HL-60 (cell line): ENCODE data around the gene DTHD1.

Experiments used
- GABPA ChIP-seq: IDR thresholded peaks from 2 replicates; pipeline ENCODE4 v1.6.1; 2012; ENCODE audit warnings: low read depth
- POLR2AphosphoS5 ChIP-seq: IDR thresholded peaks from 2 replicates; pipeline ENCODE4 v1.6.1; 2012; ENCODE audit warnings: low read depth
- TF ChIP-seq, protein P1 (sequence below): IDR thresholded peaks from one replicate; pipeline ENCODE4 v1.5.1; 2011; ENCODE audit warnings: low read length, control low read depth, inconsistent platforms; ENCODE audit not compliant: insufficient read depth
- TF ChIP-seq, protein P2 (sequence below): IDR thresholded peaks from 2 replicates; pipeline ENCODE4 v1.6.1; 2012; ENCODE audit warnings: low read depth; ENCODE audit not compliant: insufficient replicate concordance

DNA sequence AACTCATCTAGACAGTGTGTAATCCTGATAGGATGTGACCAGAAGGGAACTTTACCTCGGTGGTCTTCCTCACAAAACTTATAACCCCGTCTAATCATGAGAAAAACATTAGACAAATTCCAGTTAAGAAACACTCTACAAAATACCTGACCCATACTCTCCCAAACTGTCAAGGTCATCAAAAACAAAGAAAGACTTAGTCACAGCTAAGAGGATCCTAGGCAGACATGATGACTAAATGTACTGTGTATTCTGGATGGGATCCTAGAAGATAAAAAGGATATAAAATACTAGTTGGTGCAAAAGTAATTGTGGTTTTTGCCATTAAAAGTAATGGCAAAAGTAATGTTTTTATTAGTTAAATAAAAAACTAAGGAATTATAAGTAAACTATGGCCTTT is 81.6 kb downstream of the DTHD1 start:
- TF ChIP-seq, protein P1, sequence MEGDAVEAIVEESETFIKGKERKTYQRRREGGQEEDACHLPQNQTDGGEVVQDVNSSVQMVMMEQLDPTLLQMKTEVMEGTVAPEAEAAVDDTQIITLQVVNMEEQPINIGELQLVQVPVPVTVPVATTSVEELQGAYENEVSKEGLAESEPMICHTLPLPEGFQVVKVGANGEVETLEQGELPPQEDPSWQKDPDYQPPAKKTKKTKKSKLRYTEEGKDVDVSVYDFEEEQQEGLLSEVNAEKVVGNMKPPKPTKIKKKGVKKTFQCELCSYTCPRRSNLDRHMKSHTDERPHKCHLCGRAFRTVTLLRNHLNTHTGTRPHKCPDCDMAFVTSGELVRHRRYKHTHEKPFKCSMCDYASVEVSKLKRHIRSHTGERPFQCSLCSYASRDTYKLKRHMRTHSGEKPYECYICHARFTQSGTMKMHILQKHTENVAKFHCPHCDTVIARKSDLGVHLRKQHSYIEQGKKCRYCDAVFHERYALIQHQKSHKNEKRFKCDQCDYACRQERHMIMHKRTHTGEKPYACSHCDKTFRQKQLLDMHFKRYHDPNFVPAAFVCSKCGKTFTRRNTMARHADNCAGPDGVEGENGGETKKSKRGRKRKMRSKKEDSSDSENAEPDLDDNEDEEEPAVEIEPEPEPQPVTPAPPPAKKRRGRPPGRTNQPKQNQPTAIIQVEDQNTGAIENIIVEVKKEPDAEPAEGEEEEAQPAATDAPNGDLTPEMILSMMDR: no peak
- TF ChIP-seq POLR2AphosphoS5: no peak
- TF ChIP-seq, protein P2, sequence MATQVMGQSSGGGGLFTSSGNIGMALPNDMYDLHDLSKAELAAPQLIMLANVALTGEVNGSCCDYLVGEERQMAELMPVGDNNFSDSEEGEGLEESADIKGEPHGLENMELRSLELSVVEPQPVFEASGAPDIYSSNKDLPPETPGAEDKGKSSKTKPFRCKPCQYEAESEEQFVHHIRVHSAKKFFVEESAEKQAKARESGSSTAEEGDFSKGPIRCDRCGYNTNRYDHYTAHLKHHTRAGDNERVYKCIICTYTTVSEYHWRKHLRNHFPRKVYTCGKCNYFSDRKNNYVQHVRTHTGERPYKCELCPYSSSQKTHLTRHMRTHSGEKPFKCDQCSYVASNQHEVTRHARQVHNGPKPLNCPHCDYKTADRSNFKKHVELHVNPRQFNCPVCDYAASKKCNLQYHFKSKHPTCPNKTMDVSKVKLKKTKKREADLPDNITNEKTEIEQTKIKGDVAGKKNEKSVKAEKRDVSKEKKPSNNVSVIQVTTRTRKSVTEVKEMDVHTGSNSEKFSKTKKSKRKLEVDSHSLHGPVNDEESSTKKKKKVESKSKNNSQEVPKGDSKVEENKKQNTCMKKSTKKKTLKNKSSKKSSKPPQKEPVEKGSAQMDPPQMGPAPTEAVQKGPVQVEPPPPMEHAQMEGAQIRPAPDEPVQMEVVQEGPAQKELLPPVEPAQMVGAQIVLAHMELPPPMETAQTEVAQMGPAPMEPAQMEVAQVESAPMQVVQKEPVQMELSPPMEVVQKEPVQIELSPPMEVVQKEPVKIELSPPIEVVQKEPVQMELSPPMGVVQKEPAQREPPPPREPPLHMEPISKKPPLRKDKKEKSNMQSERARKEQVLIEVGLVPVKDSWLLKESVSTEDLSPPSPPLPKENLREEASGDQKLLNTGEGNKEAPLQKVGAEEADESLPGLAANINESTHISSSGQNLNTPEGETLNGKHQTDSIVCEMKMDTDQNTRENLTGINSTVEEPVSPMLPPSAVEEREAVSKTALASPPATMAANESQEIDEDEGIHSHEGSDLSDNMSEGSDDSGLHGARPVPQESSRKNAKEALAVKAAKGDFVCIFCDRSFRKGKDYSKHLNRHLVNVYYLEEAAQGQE: no peak
- no peak for TF ChIP-seq GABPA
